Esophagus muscularis mucosa (tissue), 3 donors: ENCODE data around the gene SPATA24.

Source experiments
- CTCF ChIP-seq, 3 experiments: fragments of 200-600 bp in 2 of 3; fragments of 450-650 bp in 1 of 3; sonication (generic) in 2 of 3; IDR thresholded peaks; one replicate each; pipeline ENCODE4 v1.5.1; 2017 to 2019; ENCODE audit warnings: antibody characterized with exemption in 3 of 3, mild to moderate bottlenecking in 2 of 3, moderate library complexity in 1 of 3
- POLR2A ChIP-seq: fragments of 450-650 bp; IDR thresholded peaks from one replicate; pipeline ENCODE4 v1.6.1; 2017; ENCODE audit warnings: antibody characterized with exemption, moderate library complexity, mild to moderate bottlenecking, low read depth

- no peak for TF ChIP-seq CTCF (IDR thresholded peaks at IDR 0.05)
- no peak for TF ChIP-seq POLR2A
These were observed 42.0 kb downstream of the SPATA24 start for GRCh38 chr5:139361835-139362429.
